Panc1 (cell line): ENCODE results near the gene FILIP1. TPM values are rescaled to one million over a fixed set of nuclear protein-coding genes. Genes with fewer than 3 reads are reported as not detected.
A peak's percentile ranks its signal among the peaks of the same experiment; 100 is the strongest.

Experiments
- ATAC-seq: fragments of 200-7000 bp; cut with Tn5 transposase; 2 replicates; pipeline ENCODE4 v1.9.1; 2020; ENCODE audit warnings: mild to moderate bottlenecking, moderate library complexity
- BruUV-seq: library from RNA; stranded (reverse); fragments of 400-500 nt; replicated peaks from 2 replicates; lab custom pipeline; 2021; lab: Mats Ljungman, UMichigan
- CTCF ChIA-PET: fragments of 300-600 bp; sonication (Branson Sonifier 250); formaldehyde crosslinking; loops from one replicate; lab custom pipeline; 2022; ENCODE audit warnings: antibody characterized with exemption; lab: Charles Lee
- POLR2A ChIA-PET: fragments of 300-600 bp; sonication (Branson Sonifier 250); formaldehyde crosslinking; loops from one replicate; lab custom pipeline; 2022; ENCODE audit warnings: antibody characterized with exemption; lab: Charles Lee
- DNase-seq: peaks from one replicate; pipeline ENCODE4 v3.0.0-alpha.2; 2010; ENCODE audit warnings: low read depth, low spot score
- H3K27ac ChIP-seq: 2 replicates; pipeline ENCODE4 v1.5.1; 2011; ENCODE audit warnings: mild to moderate bottlenecking, low read length, inconsistent platforms
- H3K27me3 ChIP-seq: fragments of 200-500 bp; sonication (Bioruptor generic); 2 replicates; pipeline ENCODE4 v1.6.0; 2014; ENCODE audit warnings: low read length, inconsistent platforms; ENCODE audit not compliant: control insufficient read depth, insufficient read depth
- H3K36me3 ChIP-seq: fragments of 200-500 bp; sonication (Bioruptor generic); 2 replicates; pipeline ENCODE4 v1.5.1; 2014; ENCODE audit warnings: inconsistent platforms, mild to moderate bottlenecking, low read length, moderate library complexity; ENCODE audit not compliant: control insufficient read depth, insufficient read depth
- H3K4me1 ChIP-seq: 2 replicates; pipeline ENCODE4 v1.5.1; 2011; ENCODE audit warnings: inconsistent platforms, mild to moderate bottlenecking, low read length, moderate library complexity; ENCODE audit not compliant: control insufficient read depth, insufficient read depth
- H3K4me3 ChIP-seq, 2 experiments: 2 replicates each; pipeline ENCODE4 v1.5.1; 2011 to 2012; ENCODE audit warnings: low read depth in 2 of 2, low read length in 2 of 2, mild to moderate bottlenecking in 2 of 2, inconsistent platforms in 1 of 2, moderate library complexity in 1 of 2
- H3K9me3 ChIP-seq: fragments of 200-500 bp; sonication (Bioruptor generic); 2 replicates; pipeline ENCODE4 v1.5.1; 2014; ENCODE audit warnings: low read depth, mild to moderate bottlenecking, inconsistent platforms, low read length, moderate library complexity; ENCODE audit not compliant: control insufficient read depth, insufficient read depth
- CTCF ChIP-seq: fragments of 450-650 bp; IDR thresholded peaks from 2 replicates; pipeline ENCODE4 v1.5.1; 2017; ENCODE audit warnings: mild to moderate bottlenecking
- POLR2AphosphoS5 ChIP-seq: IDR thresholded peaks from 2 replicates; pipeline ENCODE4 v1.6.1; 2012; ENCODE audit warnings: mild to moderate bottlenecking, low read depth, low read length, moderate library complexity
- REST ChIP-seq, 2 experiments: IDR thresholded peaks; 2 replicates each; pipeline ENCODE4 v1.6.1; 2011 to 2012; ENCODE audit warnings: low read depth in 2 of 2, control low read depth in 1 of 2, low read length in 1 of 2, mild to moderate bottlenecking in 1 of 2, moderate library complexity in 1 of 2; ENCODE audit not compliant: insufficient read depth in 1 of 2
- SIN3A ChIP-seq: IDR thresholded peaks from 2 replicates; pipeline ENCODE4 v1.6.1; 2012; ENCODE audit warnings: low read depth, mild to moderate bottlenecking, low read length, moderate library complexity, borderline replicate concordance; ENCODE audit not compliant: insufficient read depth
- TCF7L2 ChIP-seq: IDR thresholded peaks from 2 replicates; pipeline ENCODE4 v1.6.1; 2011; ENCODE audit warnings: mild to moderate bottlenecking, low read depth, low read length, inconsistent platforms
- in situ Hi-C: cut with HindIII; loops from 2 replicates; pipeline ENCODE4 v1.10.0; 2016; ENCODE audit warnings: low sequenced_read_pairs, low pct_unique_long_range_greater_than_20kb
- intact Hi-C: fragments of 100-400 bp; cut with micrococcal nuclease; formaldehyde crosslinking; loops from one replicate; pipeline ENCODE4 v1.10.0; 2022; ENCODE audit not compliant: unreplicated experiment
- total RNA-seq: library from RNA; stranded (reverse); gene quantifications from one replicate; pipeline ENCODE4 v1.2.1, GENCODE V29; 2021; ENCODE audit not compliant: unreplicated experiment

The FILIP1 gene
- total RNA-seq, 1 experiment from 2014 or later = 0.26 TPM

GRCh38 chr6:75368151-75368779 lies 125.3 kb downstream of the FILIP1 start:
- Histone ChIP-seq H3K27me3 (no peaks in the 10 kb centered on the region), H3K36me3 (no peaks in the 10 kb centered on the region), H3K4me3 (no peak overlapping the region), H3K4me1 (peaks cover 5% of the 10 kb centered on the region; the same call in 1 of the 2 replicates), H3K9me3 (no peaks in the 10 kb centered on the region), H3K27ac (peak overlapping the region; percentile 46)
- ChIA-PET CTCF (no interaction called here), POLR2A (no interaction called here)
- peak; percentile 89 for ATAC-seq
- intact Hi-C loops = loop anchor here (1.0 kb wide), 1 partner anchor 158 kb away; no protein-coding TSS in a partner anchor
- BruUV-seq = no TSS peak
- no peak for TF ChIP-seq REST (IDR thresholded peaks at IDR 0.05; ENCODE audit: insufficient read depth in 1 of 2, low read depth in 2 of 2, low read length in 1 of 2)
- TF ChIP-seq CTCF = peak; percentile 66
- TF ChIP-seq TCF7L2 = peak; percentile 76; the same call in 1 of the 2 replicates
- TF ChIP-seq POLR2AphosphoS5 = no peak
- no peak for TF ChIP-seq SIN3A
- in situ Hi-C loops = no loop called here
- no peak for DNase-seq

DNA sequence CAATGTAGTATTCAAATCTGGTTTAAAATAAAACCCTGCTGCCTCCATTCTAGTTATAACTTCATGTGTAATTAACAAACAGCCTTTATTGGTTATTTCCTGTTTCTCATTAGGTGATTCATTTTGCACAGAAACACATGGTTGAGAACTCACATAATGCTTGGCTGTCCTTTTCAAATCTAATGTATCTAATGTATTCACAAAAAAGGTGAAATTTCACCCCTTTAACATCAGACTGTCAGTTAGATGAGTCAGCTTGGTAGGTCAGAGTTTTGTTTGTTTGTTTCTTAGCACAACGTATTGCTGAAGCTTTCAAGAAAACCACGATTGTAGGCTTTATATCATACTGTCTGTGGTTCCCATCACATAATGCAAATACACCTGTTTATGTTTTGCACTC lies 130.3 kb downstream of the FILIP1 start:
- no peaks in the 10 kb centered on the region for H3K9me3 ChIP-seq
- ATAC-seq (no peak), DNase-seq (no peak)
- H3K27me3 ChIP-seq = no peaks in the 10 kb centered on the region
- in situ Hi-C loops = no loop called here
- POLR2A ChIA-PET = no interaction called here
- no peak overlapping the region for H3K27ac ChIP-seq
- H3K4me3 ChIP-seq = no peak overlapping the region
- TF ChIP-seq TCF7L2 (no peak), CTCF (no peak), SIN3A (no peak), REST (IDR thresholded peaks at IDR 0.05; ENCODE audit: insufficient read depth in 1 of 2, low read depth in 2 of 2, low read length in 1 of 2) (no peak), POLR2AphosphoS5 (no peak)
- no peaks in the 10 kb centered on the region for H3K36me3 ChIP-seq
- CTCF ChIA-PET = no interaction called here
- intact Hi-C loops = no loop called here
- BruUV-seq = no TSS peak
- no peaks in the 10 kb centered on the region for H3K4me1 ChIP-seq
